HepG2 (cell line): Measurements from ENCODE around the gene HTN1. TPM values are rescaled to one million over a fixed set of nuclear protein-coding genes. Genes with fewer than 3 reads are reported as not detected.

ENCODE experiments used
- ATAC-seq: fragments of 200-7000 bp; cut with Tn5 transposase; 3 replicates; pipeline ENCODE4 v1.9.1; 2020; ENCODE audit warnings: mild to moderate bottlenecking, moderate library complexity
- BruUV-seq: library from RNA; stranded (reverse); fragments of 400-500 nt; replicated peaks from 2 replicates; lab custom pipeline; 2021; lab: Mats Ljungman, UMichigan
- CTCF ChIA-PET: fragments of 300-600 bp; formaldehyde crosslinking; extraction: SDS; loops from one replicate; lab custom pipeline; 2021; ENCODE audit warnings: low total read pairs, inconsistent platforms, low intra/inter-chr PET ratio; lab: Yijun Ruan, JAX
- POLR2A ChIA-PET: fragments of 350-600 bp; sonication (Branson Sonifier 250); formaldehyde crosslinking; loops from one replicate; lab custom pipeline; 2020; ENCODE audit warnings: antibody characterized with exemption, inconsistent platforms; lab: Yijun Ruan, JAX
- DNase-seq: peaks from one replicate; pipeline ENCODE4 v3.0.0-alpha.2; 2015; ENCODE audit warnings: low spot score
- FAIRE-seq: peaks from 3 replicates; lab custom pipeline; 2011; peaks lifted over from hg19 to GRCh38; lab: Jason Lieb, UNC
- H2AFZ ChIP-seq: one replicate; pipeline ENCODE4 v1.6.1; 2011; ENCODE audit warnings: low read length, inconsistent platforms
- H3K27ac ChIP-seq: fragments of 300-600 bp; 3 replicates; pipeline ENCODE4 v1.8.0; 2011; ENCODE audit warnings: mixed run types, mild to moderate bottlenecking, mixed read lengths, low read length, inconsistent platforms; ENCODE audit not compliant: insufficient read depth; ENCODE audit errors: extremely low read length
- H3K27me3 ChIP-seq, 2 experiments: fragments of 200-600 bp in 1 of 2; 2 replicates in 1 of 2; 3 replicates in 1 of 2; pipeline versions ENCODE4 v1.6.0 to v1.8.0; 2011; ENCODE audit warnings: low read length in 2 of 2, mild to moderate bottlenecking in 2 of 2, moderate library complexity in 2 of 2, inconsistent platforms in 1 of 2; ENCODE audit not compliant: insufficient read depth in 2 of 2, control insufficient read depth in 1 of 2
- H3K36me3 ChIP-seq, 2 experiments: fragments of 200-600 bp in 1 of 2; replicated peaks in 1 of 2; 2 replicates in 1 of 2; 3 replicates in 1 of 2; pipeline versions ENCODE4 v1.5.1 to v1.8.0; 2011; ENCODE audit warnings: low read length in 2 of 2, inconsistent platforms in 1 of 2; ENCODE audit not compliant: insufficient read depth in 2 of 2, control insufficient read depth in 1 of 2
- H3K4me1 ChIP-seq: 2 replicates; pipeline ENCODE4 v1.5.1; 2012; ENCODE audit warnings: low read length, inconsistent platforms; ENCODE audit not compliant: insufficient read depth
- H3K4me2 ChIP-seq: 2 replicates; pipeline ENCODE4 v1.6.0; 2011; ENCODE audit warnings: low read depth, low read length, inconsistent platforms
- H3K4me3 ChIP-seq, 3 experiments: fragments of 200-600 bp in 1 of 3; sonication (generic), shearing (Covaris generic) in 1 of 3; replicated peaks in 1 of 3; 2 replicates each; pipeline ENCODE4 v1.5.1; 2011 to 2016; ENCODE audit warnings: low read length in 3 of 3, inconsistent platforms in 2 of 3, low read depth in 2 of 3, mild to moderate bottlenecking in 2 of 3, control low read depth in 1 of 3, mixed read lengths in 1 of 3; ENCODE audit not compliant: insufficient read depth in 1 of 3
- H3K79me2 ChIP-seq: one replicate; pipeline ENCODE4 v1.6.1; 2011; ENCODE audit warnings: low read length, inconsistent platforms; ENCODE audit not compliant: insufficient read depth
- H3K9ac ChIP-seq: 2 replicates; pipeline ENCODE4 v1.6.0; 2011; ENCODE audit warnings: mild to moderate bottlenecking, low read depth, low read length, inconsistent platforms; ENCODE audit not compliant: insufficient read depth
- H3K9me3 ChIP-seq: 2 replicates; pipeline ENCODE4 v1.5.1; 2012; ENCODE audit warnings: mild to moderate bottlenecking, low read length
- H4K20me1 ChIP-seq: 2 replicates; pipeline ENCODE4 v1.6.0; 2011; ENCODE audit warnings: inconsistent platforms, mild to moderate bottlenecking, low read length, moderate library complexity; ENCODE audit not compliant: insufficient read depth
- ARNT ChIP-seq: fragments of 450-650 bp; IDR thresholded peaks from 2 replicates; pipeline ENCODE4 v1.6.1; 2017
- E2F5 ChIP-seq: sonication (generic); formaldehyde crosslinking; conservative IDR thresholded peaks from 2 replicates; pipeline ENCODE4 v1.4.0; 2020; ENCODE audit warnings: missing genetic modification reagents
- EP300 ChIP-seq, 3 experiments: sonication (generic) in 1 of 3; formaldehyde crosslinking in 1 of 3; IDR thresholded peaks; 2 replicates each; pipeline versions ENCODE4 v1.5.1 to v1.6.1; 2011 to 2020; ENCODE audit warnings: low read depth in 2 of 3, low read length in 2 of 3, borderline replicate concordance in 1 of 3, improper control_type of control experiment in 1 of 3, mild to moderate bottlenecking in 1 of 3, missing genetic modification reagents in 1 of 3, moderate library complexity in 1 of 3
- GLI4 ChIP-seq: sonication (generic); formaldehyde crosslinking; IDR thresholded peaks from 2 replicates; pipeline ENCODE4 v1.5.1; 2020; ENCODE audit warnings: missing genetic modification reagents, mild to moderate bottlenecking, moderate library complexity, borderline replicate concordance
- HOXA5 ChIP-seq: sonication (generic); formaldehyde crosslinking; IDR thresholded peaks from 2 replicates; pipeline ENCODE4 v1.4.0; 2020; ENCODE audit warnings: missing genetic modification reagents
- MTF1 ChIP-seq: sonication (generic); formaldehyde crosslinking; IDR thresholded peaks from 2 replicates; pipeline ENCODE4 v1.5.0; 2020; ENCODE audit warnings: missing genetic modification reagents
- MZF1 ChIP-seq: sonication (generic); formaldehyde crosslinking; IDR thresholded peaks from 2 replicates; pipeline ENCODE4 v1.8.1; 2023; ENCODE audit warnings: mild to moderate bottlenecking, missing genetic modification reagents, borderline replicate concordance
- REL ChIP-seq: sonication (generic); formaldehyde crosslinking; conservative IDR thresholded peaks from 2 replicates; pipeline ENCODE4 v1.8.0; 2022; ENCODE audit warnings: mild to moderate bottlenecking, missing genetic modification reagents, moderate library complexity
- TCF7L2 ChIP-seq: IDR thresholded peaks from 2 replicates; pipeline ENCODE4 v1.6.1; 2011; ENCODE audit warnings: mild to moderate bottlenecking, low read depth, low read length, moderate library complexity
- TMF1 ChIP-seq: sonication (generic); formaldehyde crosslinking; IDR thresholded peaks from 2 replicates; pipeline ENCODE4 v1.8.1; 2022; ENCODE audit warnings: low read depth, missing genetic modification reagents
- ZNF253 ChIP-seq: sonication (generic); formaldehyde crosslinking; IDR thresholded peaks from 2 replicates; pipeline ENCODE4 v1.8.0; 2022; ENCODE audit warnings: mild to moderate bottlenecking, missing genetic modification reagents, borderline replicate concordance
- ZNF841 ChIP-seq: sonication (generic); formaldehyde crosslinking; IDR thresholded peaks from 2 replicates; pipeline ENCODE4 v1.8.1; 2023; ENCODE audit warnings: missing genetic modification reagents, borderline replicate concordance
- in situ Hi-C: cut with HindIII; loops from 2 replicates; pipeline ENCODE4 v1.10.0; 2017; ENCODE audit warnings: low pct_unique_long_range_greater_than_20kb; ENCODE audit not compliant: extremely low pct_ligation_motif_present
- intact Hi-C: fragments of 100-400 bp; cut with micrococcal nuclease; formaldehyde crosslinking; loops from one replicate; pipeline ENCODE4 v1.10.0; 2022; ENCODE audit not compliant: unreplicated experiment
- polyA plus RNA-seq, 8 experiments: library from polyadenylated mRNA; depleted of rRNA in 3 of 8; stranded (reverse) in 7 of 8; unstranded in 1 of 8; fragments of >200 nt; fragmentation: Illumina TruSeq in 4 of 8; extraction: Trizol in 4 of 8; gene quantifications; 2 replicates each; pipeline versions ENCODE4 v1.2.1 to v1.2.3, GENCODE V29; 2011 to 2016; ENCODE audit warnings: low read depth in 4 of 8, missing spikeins in 1 of 8, mixed read lengths in 1 of 8; ENCODE audit not compliant: insufficient read depth in 1 of 8
- total RNA-seq, 5 experiments: library from RNA; depleted of rRNA; stranded (reverse); fragments of >200 nt; fragmentation: Illumina TruSeq; extraction: Trizol; gene quantifications; 2 replicates each; pipeline ENCODE4 v1.2.3, GENCODE V29; 2016; ENCODE audit warnings: low read depth in 1 of 5
- TF ChIP-seq, protein P1 (sequence below): sonication (generic); formaldehyde crosslinking; IDR thresholded peaks from 2 replicates; pipeline ENCODE4 v1.8.1; 2023; ENCODE audit warnings: mild to moderate bottlenecking, inconsistent platforms, moderate library complexity, missing genetic modification reagents, borderline replicate concordance
- TF ChIP-seq, protein P2 (sequence below): sonication (generic); formaldehyde crosslinking; IDR thresholded peaks from 2 replicates; pipeline ENCODE4 v1.4.0; 2020; ENCODE audit warnings: missing genetic modification reagents
- TF ChIP-seq, protein P3 (sequence below): sonication (generic); formaldehyde crosslinking; conservative IDR thresholded peaks from 2 replicates; pipeline ENCODE4 v1.8.1; 2023; ENCODE audit warnings: missing genetic modification reagents
- TF ChIP-seq, protein P4 (sequence below): sonication (generic); formaldehyde crosslinking; conservative IDR thresholded peaks from 2 replicates; pipeline ENCODE4 v1.8.0; 2022; ENCODE audit warnings: mild to moderate bottlenecking, moderate library complexity, missing genetic modification reagents

The HTN1 gene
- total and polyA plus RNA-seq, 2 of the 13 experiments (the other 11 are each of a cell fraction or from before 2014, with no cell fraction given) = 0.21 TPM; not detected in 1

GRCh38 chr4:70002507-70002906 is 47.7 kb upstream of the HTN1 start:
- intact Hi-C loops = no loop called here
- H3K27me3 ChIP-seq = no peaks in the 10 kb centered on the region
- no peak overlapping the region for H3K4me3 ChIP-seq
- FAIRE-seq = no peak
- CTCF ChIA-PET = no interaction called here
- POLR2A ChIA-PET = no interaction called here
- no peak overlapping the region for H3K9ac ChIP-seq
- in situ Hi-C loops = no loop called here
- no peaks in the 10 kb centered on the region for H3K36me3 ChIP-seq
- no peaks in the 10 kb centered on the region for H3K9me3 ChIP-seq
- H4K20me1 ChIP-seq = no peaks in the 10 kb centered on the region
- ATAC-seq = no peak
- H3K27ac ChIP-seq = no peak overlapping the region
- DNase-seq = no peak
- H3K4me2 ChIP-seq = no peak overlapping the region
- H3K79me2 ChIP-seq = no peaks in the 10 kb centered on the region
- no peak overlapping the region for H2AFZ ChIP-seq
- peaks cover 9% of the 10 kb centered on the region; the same call in 1 of the 2 replicates for H3K4me1 ChIP-seq
- no TSS peak for BruUV-seq
- no peak for TF ChIP-seq ARNT
- TF ChIP-seq, protein P1, sequence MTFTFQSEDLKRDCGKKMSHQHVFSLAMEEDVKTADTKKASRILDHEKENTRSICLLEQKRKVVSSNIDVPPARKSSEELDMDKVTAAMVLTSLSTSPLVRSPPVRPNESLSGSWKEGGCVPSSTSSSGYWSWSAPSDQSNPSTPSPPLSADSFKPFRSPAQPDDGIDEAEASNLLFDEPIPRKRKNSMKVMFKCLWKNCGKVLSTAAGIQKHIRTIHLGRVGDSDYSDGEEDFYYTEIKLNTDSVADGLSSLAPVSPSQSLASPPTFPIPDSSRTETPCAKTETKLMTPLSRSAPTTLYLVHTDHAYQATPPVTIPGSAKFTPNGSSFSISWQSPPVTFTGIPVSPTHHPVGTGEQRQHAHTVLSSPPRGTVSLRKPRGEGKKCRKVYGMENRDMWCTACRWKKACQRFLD = no peak
- TF ChIP-seq TMF1 = no peak
- TF ChIP-seq REL (CRISPR knock-in tag) = no peak
- no peak for TF ChIP-seq TCF7L2
- TF ChIP-seq E2F5 (CRISPR knock-in tag) = no peak
- TF ChIP-seq ZNF841 (CRISPR knock-in tag) = no peak
- TF ChIP-seq, protein P2, sequence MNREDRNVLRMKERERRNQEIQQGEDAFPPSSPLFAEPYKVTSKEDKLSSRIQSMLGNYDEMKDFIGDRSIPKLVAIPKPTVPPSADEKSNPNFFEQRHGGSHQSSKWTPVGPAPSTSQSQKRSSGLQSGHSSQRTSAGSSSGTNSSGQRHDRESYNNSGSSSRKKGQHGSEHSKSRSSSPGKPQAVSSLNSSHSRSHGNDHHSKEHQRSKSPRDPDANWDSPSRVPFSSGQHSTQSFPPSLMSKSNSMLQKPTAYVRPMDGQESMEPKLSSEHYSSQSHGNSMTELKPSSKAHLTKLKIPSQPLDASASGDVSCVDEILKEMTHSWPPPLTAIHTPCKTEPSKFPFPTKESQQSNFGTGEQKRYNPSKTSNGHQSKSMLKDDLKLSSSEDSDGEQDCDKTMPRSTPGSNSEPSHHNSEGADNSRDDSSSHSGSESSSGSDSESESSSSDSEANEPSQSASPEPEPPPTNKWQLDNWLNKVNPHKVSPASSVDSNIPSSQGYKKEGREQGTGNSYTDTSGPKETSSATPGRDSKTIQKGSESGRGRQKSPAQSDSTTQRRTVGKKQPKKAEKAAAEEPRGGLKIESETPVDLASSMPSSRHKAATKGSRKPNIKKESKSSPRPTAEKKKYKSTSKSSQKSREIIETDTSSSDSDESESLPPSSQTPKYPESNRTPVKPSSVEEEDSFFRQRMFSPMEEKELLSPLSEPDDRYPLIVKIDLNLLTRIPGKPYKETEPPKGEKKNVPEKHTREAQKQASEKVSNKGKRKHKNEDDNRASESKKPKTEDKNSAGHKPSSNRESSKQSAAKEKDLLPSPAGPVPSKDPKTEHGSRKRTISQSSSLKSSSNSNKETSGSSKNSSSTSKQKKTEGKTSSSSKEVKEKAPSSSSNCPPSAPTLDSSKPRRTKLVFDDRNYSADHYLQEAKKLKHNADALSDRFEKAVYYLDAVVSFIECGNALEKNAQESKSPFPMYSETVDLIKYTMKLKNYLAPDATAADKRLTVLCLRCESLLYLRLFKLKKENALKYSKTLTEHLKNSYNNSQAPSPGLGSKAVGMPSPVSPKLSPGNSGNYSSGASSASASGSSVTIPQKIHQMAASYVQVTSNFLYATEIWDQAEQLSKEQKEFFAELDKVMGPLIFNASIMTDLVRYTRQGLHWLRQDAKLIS (CRISPR knock-in tag) = no peak
- no peak for TF ChIP-seq MZF1 (CRISPR knock-in tag)
- TF ChIP-seq, protein P3, sequence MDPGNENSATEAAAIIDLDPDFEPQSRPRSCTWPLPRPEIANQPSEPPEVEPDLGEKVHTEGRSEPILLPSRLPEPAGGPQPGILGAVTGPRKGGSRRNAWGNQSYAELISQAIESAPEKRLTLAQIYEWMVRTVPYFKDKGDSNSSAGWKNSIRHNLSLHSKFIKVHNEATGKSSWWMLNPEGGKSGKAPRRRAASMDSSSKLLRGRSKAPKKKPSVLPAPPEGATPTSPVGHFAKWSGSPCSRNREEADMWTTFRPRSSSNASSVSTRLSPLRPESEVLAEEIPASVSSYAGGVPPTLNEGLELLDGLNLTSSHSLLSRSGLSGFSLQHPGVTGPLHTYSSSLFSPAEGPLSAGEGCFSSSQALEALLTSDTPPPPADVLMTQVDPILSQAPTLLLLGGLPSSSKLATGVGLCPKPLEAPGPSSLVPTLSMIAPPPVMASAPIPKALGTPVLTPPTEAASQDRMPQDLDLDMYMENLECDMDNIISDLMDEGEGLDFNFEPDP = no peak
- TF ChIP-seq HOXA5 = no peak
- TF ChIP-seq MTF1 = no peak
- TF ChIP-seq ZNF253 (CRISPR knock-in tag) = no peak
- TF ChIP-seq EP300 (IDR thresholded peaks at IDR 0.05; ENCODE audit: low read depth in 2 of 2, low read length in 2 of 2) = no peak
- TF ChIP-seq EP300 (CRISPR knock-in tag; IDR thresholded peaks at IDR 0.05; ENCODE audit: borderline replicate concordance) = no peak
- TF ChIP-seq GLI4 (CRISPR knock-in tag) = no peak
- TF ChIP-seq, protein P4, sequence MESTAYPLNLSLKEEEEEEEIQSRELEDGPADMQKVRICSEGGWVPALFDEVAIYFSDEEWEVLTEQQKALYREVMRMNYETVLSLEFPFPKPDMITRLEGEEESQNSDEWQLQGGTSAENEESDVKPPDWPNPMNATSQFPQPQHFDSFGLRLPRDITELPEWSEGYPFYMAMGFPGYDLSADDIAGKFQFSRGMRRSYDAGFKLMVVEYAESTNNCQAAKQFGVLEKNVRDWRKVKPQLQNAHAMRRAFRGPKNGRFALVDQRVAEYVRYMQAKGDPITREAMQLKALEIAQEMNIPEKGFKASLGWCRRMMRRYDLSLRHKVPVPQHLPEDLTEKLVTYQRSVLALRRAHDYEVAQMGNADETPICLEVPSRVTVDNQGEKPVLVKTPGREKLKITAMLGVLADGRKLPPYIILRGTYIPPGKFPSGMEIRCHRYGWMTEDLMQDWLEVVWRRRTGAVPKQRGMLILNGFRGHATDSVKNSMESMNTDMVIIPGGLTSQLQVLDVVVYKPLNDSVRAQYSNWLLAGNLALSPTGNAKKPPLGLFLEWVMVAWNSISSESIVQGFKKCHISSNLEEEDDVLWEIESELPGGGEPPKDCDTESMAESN = no peak
